ENCODE measurements around the gene SP7.

- TF ChIP-seq CTCF (IDR thresholded peaks at IDR 0.05) (no peak), POLR2A (IDR thresholded peaks at IDR 0.05) (no peak)
Observed at GRCh38 chr12:53338017-53338416, 1.9 kb upstream of the SP7 start.

Measured in esophagus squamous epithelium (tissue), 4 donors.